Measurements from ENCODE around the gene IL12RB1. TPM values are rescaled to one million over a fixed set of nuclear protein-coding genes. Genes with fewer than 3 reads are reported as not detected.
"Not testable (repeated sequence)": the region's sequence is repeated elsewhere in the genome, so short reads cannot be mapped to it uniquely, and the experiment has no call there.

Gene IL12RB1
- total and polyA plus RNA-seq, 3 donors from 2014 or later: 0.39 to 2.5 (median 1.8) TPM

- H3K9me3 ChIP-seq: no peaks in the 10 kb centered on the region
- DNase-seq: no peak
- intact Hi-C loops (cut with DNase I; ENCODE audit: low total_unique reads): no loop called here
- no peaks in the 10 kb centered on the region for H3K27me3 ChIP-seq
- no peak for TF ChIP-seq CTCF (IDR thresholded peaks at IDR 0.05)
- TF ChIP-seq POLR2A (IDR thresholded peaks at IDR 0.05): no peak
- WGBS, 2 donors: 83 to 84% methylated on average over 5 of the region's 5 CpGs
- no peaks in the 10 kb centered on the region for H3K4me1 ChIP-seq
- H3K27ac ChIP-seq: no peak overlapping the region
- no peak overlapping the region for H3K4me3 ChIP-seq
- no peaks in the 10 kb centered on the region for H3K36me3 ChIP-seq (ENCODE audit: low read depth, missing control alignments)
These were observed 3.0 kb upstream of the IL12RB1 start for GRCh38 chr19:18089726-18090125.

- DNase-seq: peak; percentile 43
These were observed 2.4 kb upstream of the IL12RB1 start for GRCh38 chr19:18089096-18089541.

GRCh38 chr19:18085702-18086457 lies 854 bp downstream of the IL12RB1 start:
- no peaks in the 10 kb centered on the region for H3K9me3 ChIP-seq
- intact Hi-C loops (cut with DNase I; ENCODE audit: low total_unique reads): no loop called here
- no peak overlapping the region for H3K4me3 ChIP-seq
- DNase-seq: no peak
- H3K4me1 ChIP-seq: no peaks in the 10 kb centered on the region
- TF ChIP-seq CTCF (IDR thresholded peaks at IDR 0.05) (no peak), POLR2A (IDR thresholded peaks at IDR 0.05) (no peak)
- no peak overlapping the region for H3K27ac ChIP-seq
- 79 to 83% methylated on average over 8 of the region's 8 CpGs for WGBS, 2 donors
- no peaks in the 10 kb centered on the region for H3K36me3 ChIP-seq (ENCODE audit: low read depth, missing control alignments)
- no peaks in the 10 kb centered on the region for H3K27me3 ChIP-seq

More at GRCh38 chr19:18089096-18089541, 2.4 kb upstream of the IL12RB1 start:
- H3K27ac ChIP-seq: peak overlapping the region in 1 of 2 donors; percentile 19
- H3K4me1 ChIP-seq; H3K27me3 ChIP-seq; intact Hi-C loops (cut with DNase I; ENCODE audit: low total_unique reads); H3K36me3 ChIP-seq (ENCODE audit: low read depth, missing control alignments); H3K4me3 ChIP-seq; H3K9me3 ChIP-seq: not testable (repeated sequence)
- WGBS, 2 donors: 81 to 83% methylated on average over 11 of the region's 11 CpGs

GRCh38 chr19:18083929-18084684 lies 2.6 kb downstream of the IL12RB1 start:
- intact Hi-C loops (cut with DNase I; ENCODE audit: low total_unique reads): no loop called here
- H3K9me3 ChIP-seq: no peaks in the 10 kb centered on the region
- H3K4me3 ChIP-seq: no peak overlapping the region
- no peak for DNase-seq
- WGBS, 2 donors: 83 to 86% methylated on average over 8 of the region's 8 CpGs
- H3K4me1 ChIP-seq: no peaks in the 10 kb centered on the region
- no peak overlapping the region for H3K27ac ChIP-seq
- H3K27me3 ChIP-seq: no peaks in the 10 kb centered on the region
- H3K36me3 ChIP-seq (ENCODE audit: low read depth, missing control alignments): no peaks in the 10 kb centered on the region
- TF ChIP-seq POLR2A (IDR thresholded peaks at IDR 0.05): no peak

- no peaks in the 10 kb centered on the region for H3K36me3 ChIP-seq (ENCODE audit: low read depth, missing control alignments)
- no peaks in the 10 kb centered on the region for H3K4me1 ChIP-seq
- no peak for DNase-seq
- 81% methylated on average over 9 of the region's 9 CpGs for WGBS, 2 donors
- no peak for TF ChIP-seq POLR2A (IDR thresholded peaks at IDR 0.05)
- TF ChIP-seq CTCF (IDR thresholded peaks at IDR 0.05): no peak
- no peaks in the 10 kb centered on the region for H3K27me3 ChIP-seq
- H3K27ac ChIP-seq: no peak overlapping the region
- intact Hi-C loops (cut with DNase I; ENCODE audit: low total_unique reads): no loop called here
- no peak overlapping the region for H3K4me3 ChIP-seq
- H3K9me3 ChIP-seq: no peaks in the 10 kb centered on the region
These were observed 12.5 kb downstream of the IL12RB1 start for GRCh38 chr19:18074192-18074591.
